ENCODE data around the gene UBR1. TPM values are rescaled to one million over a fixed set of nuclear protein-coding genes. Genes with fewer than 3 reads are reported as not detected.

UBR1 gene
- total RNA-seq: 41.3 TPM in 2 replicates

DNA sequence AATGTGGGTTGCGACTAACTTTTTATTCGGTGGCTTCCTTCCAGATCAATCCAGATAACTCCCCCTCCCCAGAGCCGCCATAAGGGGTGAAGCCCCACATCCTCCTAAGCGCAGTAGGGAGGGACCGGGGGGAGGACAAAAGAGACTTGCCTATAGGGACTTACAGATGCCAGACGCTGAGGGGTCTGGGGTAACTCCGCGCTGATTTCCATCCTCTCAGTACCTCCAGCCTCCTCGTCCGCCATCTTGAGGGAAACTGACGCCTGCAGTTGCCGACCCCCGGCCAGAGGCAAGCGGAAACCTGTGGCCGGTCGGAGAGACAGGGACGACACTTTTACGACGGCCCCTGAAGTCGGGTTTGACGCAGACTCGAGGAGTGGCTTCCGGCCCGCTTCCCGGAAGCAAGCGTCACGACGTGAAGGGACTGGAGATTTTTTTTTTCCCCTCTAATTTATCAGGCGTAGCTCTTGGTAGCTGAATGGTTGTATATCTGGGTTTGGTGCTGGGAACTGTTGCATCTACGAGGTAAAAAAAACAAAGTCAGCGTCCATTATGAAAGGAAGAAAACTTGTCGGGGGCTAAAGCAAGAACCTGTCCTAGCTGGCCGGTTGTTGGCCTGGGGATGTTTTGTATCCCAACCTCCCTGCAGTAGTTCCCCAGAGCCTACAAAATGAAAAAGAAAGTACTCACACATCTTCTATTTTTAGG, at the start of gene UBR1:
UBR1 (minus strand) TSS at position 261 of the 708 bp plus-strand sequence; CDS start at position 245, 16 bp downstream.

GRCh38 chr15:43133430-43134156, 27.8 kb upstream of the UBR1 start, which contains the start of gene TMEM62:
TSS of gene TMEM62 (plus strand) at chr15:43133586. CDS start at chr15:43133803, 217 bp downstream.

GRCh38 chr15:42920519-42921341, 185.1 kb downstream of the UBR1 start, which contains the start of gene TTBK2:
TSS of gene TTBK2 (minus strand) at chr15:42920778. CDS start at chr15:42878617, 42,161 bp downstream.

Other genes starting within 250 kb of the UBR1 start
- gene TTBK2, start 185.3 kb downstream of the UBR1 start, total RNA-seq: 9.5 and 13.9 TPM in 2 replicates
- gene TMEM62, start 27.5 kb upstream of the UBR1 start, total RNA-seq: 9.8 and 12.0 TPM in 2 replicates
- 55.8 and 82.6 TPM in 2 replicates for gene CCNDBP1, start 79.4 kb upstream of the UBR1 start, total RNA-seq
- not detected in 2 replicates for gene EPB42, start 115.0 kb upstream of the UBR1 start, total RNA-seq
- gene TGM5, start 160.9 kb upstream of the UBR1 start, total RNA-seq: not detected in 2 replicates
- gene TGM7, start 196.2 kb upstream of the UBR1 start, total RNA-seq: not detected in 2 replicates
- 7.0 and 7.4 TPM in 2 replicates for gene LCMT2, start 224.5 kb upstream of the UBR1 start, total RNA-seq

All from smooth muscle cell of the umbilical artery (primary cell).